Subcutaneous adipose tissue (tissue), 4 donors: ENCODE measurements around the gene FAM83C. TPM values are rescaled to one million over a fixed set of nuclear protein-coding genes. Genes with fewer than 3 reads are reported as not detected.

ENCODE experiments used
- total RNA-seq, 4 donors: library from RNA; depleted of rRNA; stranded (reverse); fragments of >200 nt; gene quantifications; one replicate each; pipeline ENCODE4 v1.1.0, GENCODE V29; 2016
- TF ChIP-seq, protein P1 (sequence below): fragments of 450-650 bp; IDR thresholded peaks from one replicate; pipeline ENCODE4 v1.5.1; 2016; ENCODE audit warnings: low read depth, mild to moderate bottlenecking, control low read depth, antibody characterized with exemption, moderate library complexity

The FAM83C gene
- total RNA-seq, 4 donors from 2014 or later, result not detected

DNA sequence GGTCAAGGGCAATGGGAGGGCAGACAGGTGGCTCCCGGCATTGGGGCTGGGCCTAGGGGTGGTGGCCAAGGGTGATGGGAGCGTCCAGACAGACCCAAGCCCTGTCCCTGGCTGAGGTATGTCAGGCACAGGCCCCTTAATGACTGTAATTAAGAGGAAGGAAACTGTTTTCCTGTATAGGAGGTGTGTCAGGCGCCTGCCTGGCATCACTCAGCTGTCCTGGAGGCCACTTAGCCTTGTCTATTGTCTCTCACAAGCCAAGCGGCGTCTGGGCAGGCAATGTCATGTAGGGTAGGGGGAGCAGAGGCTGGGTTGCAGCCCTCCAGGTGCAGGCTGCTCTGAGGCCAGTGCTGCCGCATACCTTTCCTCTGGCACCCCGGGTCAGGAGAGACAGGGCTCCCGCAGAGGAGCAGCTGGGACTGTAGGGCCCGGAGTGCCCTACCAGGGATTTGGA is 3.9 kb upstream of the FAM83C start:
- TF ChIP-seq, protein P1, sequence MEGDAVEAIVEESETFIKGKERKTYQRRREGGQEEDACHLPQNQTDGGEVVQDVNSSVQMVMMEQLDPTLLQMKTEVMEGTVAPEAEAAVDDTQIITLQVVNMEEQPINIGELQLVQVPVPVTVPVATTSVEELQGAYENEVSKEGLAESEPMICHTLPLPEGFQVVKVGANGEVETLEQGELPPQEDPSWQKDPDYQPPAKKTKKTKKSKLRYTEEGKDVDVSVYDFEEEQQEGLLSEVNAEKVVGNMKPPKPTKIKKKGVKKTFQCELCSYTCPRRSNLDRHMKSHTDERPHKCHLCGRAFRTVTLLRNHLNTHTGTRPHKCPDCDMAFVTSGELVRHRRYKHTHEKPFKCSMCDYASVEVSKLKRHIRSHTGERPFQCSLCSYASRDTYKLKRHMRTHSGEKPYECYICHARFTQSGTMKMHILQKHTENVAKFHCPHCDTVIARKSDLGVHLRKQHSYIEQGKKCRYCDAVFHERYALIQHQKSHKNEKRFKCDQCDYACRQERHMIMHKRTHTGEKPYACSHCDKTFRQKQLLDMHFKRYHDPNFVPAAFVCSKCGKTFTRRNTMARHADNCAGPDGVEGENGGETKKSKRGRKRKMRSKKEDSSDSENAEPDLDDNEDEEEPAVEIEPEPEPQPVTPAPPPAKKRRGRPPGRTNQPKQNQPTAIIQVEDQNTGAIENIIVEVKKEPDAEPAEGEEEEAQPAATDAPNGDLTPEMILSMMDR, result no peak

DNA sequence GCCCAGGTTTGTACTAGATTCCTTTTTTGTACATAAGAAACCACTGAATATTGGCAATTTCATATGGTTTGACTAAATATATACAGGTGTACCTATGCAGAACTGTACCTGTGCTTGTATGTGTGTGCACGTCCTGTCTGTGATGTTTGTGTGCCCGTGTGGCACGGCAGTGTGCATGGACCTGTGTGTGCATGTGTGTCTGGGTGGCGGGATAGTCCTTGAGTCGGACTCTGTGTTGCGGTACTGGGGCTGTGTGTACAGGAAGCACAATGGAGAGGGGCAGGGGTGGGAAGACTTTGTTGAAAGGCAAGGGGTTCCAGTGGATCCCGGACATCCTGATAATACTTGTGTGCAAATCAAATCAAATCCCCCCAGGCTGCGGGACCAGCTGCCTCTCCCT is 3.4 kb upstream of the FAM83C start:
- TF ChIP-seq, protein P1, result no peak

DNA sequence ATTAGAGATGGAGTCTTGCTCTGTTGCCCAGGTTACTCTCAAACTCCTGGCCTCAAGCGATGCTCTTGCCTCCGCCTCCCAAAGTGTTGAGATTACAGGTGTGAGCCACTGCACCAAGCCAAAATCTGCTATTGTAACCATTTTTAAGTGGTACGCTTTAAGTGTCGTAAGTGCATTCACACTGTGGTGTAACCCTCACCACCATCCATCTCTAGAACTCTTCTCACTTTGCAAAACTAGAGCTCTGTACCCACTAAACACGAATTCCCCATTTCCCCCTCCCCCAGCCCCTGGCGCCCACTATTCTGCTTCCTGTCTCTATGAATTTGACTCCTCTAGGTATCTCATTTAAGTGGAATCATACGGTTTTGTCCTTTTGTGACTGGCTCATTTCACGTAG is 2.8 kb upstream of the FAM83C start:
- TF ChIP-seq, protein P1, result no peak

DNA sequence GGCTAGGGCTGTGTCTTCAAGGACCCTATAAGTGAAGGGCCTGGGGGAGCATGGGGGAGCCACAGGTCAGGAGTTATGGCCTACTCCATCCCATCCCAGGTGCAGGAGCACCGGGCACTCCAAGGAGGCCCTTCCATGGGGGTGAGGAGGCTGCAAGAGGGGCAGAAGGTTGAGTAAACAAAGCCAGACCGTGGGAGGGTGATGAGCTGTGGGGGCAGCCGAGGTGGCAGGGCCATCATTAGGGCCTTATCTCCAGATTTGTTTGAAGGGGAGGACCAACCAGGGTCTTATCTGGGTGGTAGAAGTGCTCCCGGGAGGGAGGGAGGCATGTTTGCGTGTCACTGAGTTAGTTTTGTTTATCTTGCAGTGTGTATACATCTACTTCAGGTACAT is 2.1 kb upstream of the FAM83C start:
- TF ChIP-seq, protein P1, result no peak

DNA sequence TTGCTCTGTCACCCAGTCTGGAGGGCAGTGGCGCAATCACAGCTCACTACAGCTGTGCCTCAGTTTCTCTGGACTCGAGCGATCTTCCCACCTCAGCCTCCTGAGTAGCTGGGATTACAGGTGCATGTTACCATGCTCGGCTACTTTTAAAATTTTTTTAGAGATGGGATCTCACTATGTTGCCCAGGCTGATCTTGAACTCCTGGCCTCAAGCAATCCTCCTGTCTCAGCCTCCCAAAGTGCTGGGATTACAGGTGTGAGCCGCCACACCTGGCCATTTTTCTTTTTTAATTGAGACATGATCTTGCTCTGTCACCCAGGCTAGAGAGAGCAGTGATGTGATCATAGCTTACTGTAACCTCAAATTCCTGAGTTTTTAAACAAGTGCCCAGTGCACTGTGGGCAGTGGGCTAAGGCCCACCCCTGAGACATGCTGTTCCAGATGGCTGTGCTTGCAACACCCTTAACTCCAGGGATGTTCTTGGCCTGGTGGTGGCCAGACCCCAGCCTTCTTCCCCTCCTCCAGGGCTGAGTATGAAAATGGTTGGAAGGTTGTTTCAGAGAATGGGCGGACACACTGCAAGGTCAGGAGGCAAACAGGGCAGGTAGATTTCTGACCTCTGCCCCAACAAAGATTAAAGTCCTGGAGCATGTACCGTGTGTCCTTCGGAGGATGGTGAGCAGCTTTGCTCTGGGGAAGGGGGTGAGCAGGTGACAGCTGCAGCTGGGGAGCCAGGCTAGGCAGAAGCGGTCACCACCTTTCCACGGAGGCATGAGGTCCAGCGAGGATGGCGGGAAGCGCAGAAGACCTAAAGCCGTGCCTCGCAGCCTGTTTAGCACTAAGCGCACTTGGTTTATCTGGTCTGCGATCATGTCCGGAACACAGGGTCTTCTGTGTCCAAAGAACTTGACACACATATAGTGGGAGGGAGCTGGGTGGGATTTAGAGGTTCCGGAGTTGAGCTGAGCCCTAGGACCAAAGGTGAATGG is 1.4 kb upstream of the FAM83C start:
- TF ChIP-seq, protein P1, result no peak

DNA sequence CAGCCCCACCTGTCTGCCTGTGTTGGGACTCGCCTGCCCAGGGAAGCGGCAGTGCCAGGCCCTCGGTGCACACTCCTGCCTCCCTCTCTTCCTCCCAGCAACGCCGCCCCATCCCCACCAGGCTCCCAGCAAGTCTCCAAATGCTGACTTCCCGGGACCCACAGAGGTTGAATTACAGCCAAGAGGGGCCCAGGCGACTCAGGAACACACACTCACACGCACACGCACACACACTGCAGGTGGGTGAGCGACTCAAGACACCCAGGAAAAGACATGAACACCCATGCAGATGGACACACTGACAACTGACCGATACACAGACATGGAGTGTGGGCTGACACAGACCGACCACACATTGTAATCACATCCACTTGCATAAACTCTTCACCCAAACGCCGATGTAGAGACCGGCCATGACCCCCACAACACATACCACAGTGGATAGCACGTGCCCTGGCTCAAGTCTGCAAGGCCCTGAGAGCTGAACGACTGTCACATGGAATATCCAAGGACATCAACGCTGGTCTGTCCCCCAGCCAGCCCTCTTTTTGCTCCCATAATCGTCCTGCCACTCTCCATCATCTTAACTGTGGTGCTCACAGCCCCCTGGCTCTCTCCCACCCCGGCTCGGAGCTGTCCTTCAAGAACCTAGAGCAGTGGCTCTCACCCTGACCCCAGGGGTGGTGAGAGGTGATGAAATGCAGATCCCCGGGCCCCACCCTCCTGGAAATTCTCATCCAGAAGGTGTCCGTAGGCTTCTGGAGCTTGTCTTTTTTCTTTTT is 470 bp upstream of the FAM83C start:
- TF ChIP-seq, protein P1, result no peak

DNA sequence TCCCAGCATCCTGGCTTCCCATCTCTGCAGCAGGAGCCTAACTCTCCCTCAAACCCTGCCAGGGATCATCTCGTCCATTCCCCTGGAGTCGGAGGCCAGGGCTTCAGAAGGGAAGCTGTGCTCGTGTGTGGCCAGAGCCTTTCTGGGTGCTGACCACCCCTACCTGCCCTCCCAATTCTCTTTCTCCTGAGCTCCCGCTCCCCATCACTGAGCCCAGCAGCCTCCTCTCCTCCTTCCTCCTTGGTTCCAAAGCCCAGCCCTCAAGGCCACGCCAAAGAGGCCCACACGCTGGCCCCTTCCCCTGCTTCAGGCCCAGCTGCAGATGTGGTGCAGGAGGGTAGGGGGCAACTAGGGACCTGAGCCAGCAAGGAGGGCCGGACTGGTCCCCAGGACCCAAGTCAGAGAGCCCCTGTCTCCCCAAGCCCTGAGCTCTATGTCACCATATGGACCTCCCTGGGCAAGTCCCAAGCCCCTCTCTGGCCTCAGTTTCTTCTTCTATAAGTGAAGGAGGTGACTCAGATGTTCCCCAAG is 1.3 kb downstream of the FAM83C start:
- TF ChIP-seq, protein P1, result no peak
